Osteoblast (primary cell): Measurements from ENCODE around the gene TCF12. TPM values are rescaled to one million over a fixed set of nuclear protein-coding genes. Genes with fewer than 3 reads are reported as not detected.

Source experiments
- DNase-seq: peaks from one replicate; pipeline ENCODE4 v3.0.0; 2011; ENCODE audit warnings: low spot score, mixed read lengths; ENCODE audit not compliant: insufficient read length; ENCODE audit errors: missing footprints
- H2AFZ ChIP-seq: 2 replicates; pipeline ENCODE4 v1.6.0; 2011; ENCODE audit warnings: mild to moderate bottlenecking, low read length
- H3K27ac ChIP-seq: 2 replicates; pipeline ENCODE4 v1.5.1; 2011; ENCODE audit warnings: mild to moderate bottlenecking, low read depth, low read length, moderate library complexity
- H3K27me3 ChIP-seq: 2 replicates; pipeline ENCODE4 v1.6.0; 2012; ENCODE audit warnings: mild to moderate bottlenecking, control low read depth, inconsistent platforms, low read length, moderate library complexity; ENCODE audit not compliant: insufficient read depth
- H3K36me3 ChIP-seq: 2 replicates; pipeline ENCODE4 v1.5.1; 2011; ENCODE audit warnings: mild to moderate bottlenecking, low read length, control low read depth, moderate library complexity; ENCODE audit not compliant: insufficient read depth
- H3K4me1 ChIP-seq: 2 replicates; pipeline ENCODE4 v1.5.1; 2011; ENCODE audit warnings: mild to moderate bottlenecking, low read length, control low read depth, moderate library complexity; ENCODE audit not compliant: insufficient read depth
- H3K4me2 ChIP-seq: 2 replicates; pipeline ENCODE4 v1.6.0; 2011; ENCODE audit warnings: mild to moderate bottlenecking, low read length; ENCODE audit not compliant: insufficient read depth
- H3K4me3 ChIP-seq: fragments of 200-600 bp; sonication (generic); 3 replicates; pipeline ENCODE4 v1.5.1; 2012; ENCODE audit warnings: mild to moderate bottlenecking, low read length, inconsistent platforms; ENCODE audit not compliant: insufficient read depth
- H3K79me2 ChIP-seq: 2 replicates; pipeline ENCODE4 v1.6.0; 2012; ENCODE audit warnings: mild to moderate bottlenecking, low read length, control low read depth, inconsistent platforms; ENCODE audit not compliant: insufficient read depth
- H3K9me3 ChIP-seq: 2 replicates; pipeline ENCODE4 v1.5.1; 2011; ENCODE audit warnings: low read depth, low read length, control low read depth
- H4K20me1 ChIP-seq: 2 replicates; pipeline ENCODE4 v1.6.0; 2012; ENCODE audit warnings: mild to moderate bottlenecking, low read length, control low read depth; ENCODE audit not compliant: insufficient read depth
- CTCF ChIP-seq: IDR thresholded peaks from 2 replicates; pipeline ENCODE4 v1.5.1; 2011; ENCODE audit warnings: mild to moderate bottlenecking, low read depth, low read length, moderate library complexity; ENCODE audit errors: extremely low read depth
- total RNA-seq: library from RNA; depleted of rRNA; stranded (reverse); fragments of >200 nt; gene quantifications from 2 replicates; pipeline ENCODE4 v1.2.3, GENCODE V29; 2012

The TCF12 gene
- total RNA-seq, 1 donor, result 86.5 TPM

GRCh38 chr15:57314221-57314620 is 395.8 kb downstream of the TCF12 start:
- H3K27ac ChIP-seq, result no peak overlapping the region
- H3K79me2 ChIP-seq, result no peaks in the 10 kb centered on the region
- no peaks in the 10 kb centered on the region for H3K9me3 ChIP-seq
- no peak for TF ChIP-seq CTCF
- H3K4me1 ChIP-seq, result no peaks in the 10 kb centered on the region
- no peak overlapping the region for H3K4me3 ChIP-seq
- no peaks in the 10 kb centered on the region for H3K36me3 ChIP-seq
- no peak overlapping the region for H3K4me2 ChIP-seq
- no peak for DNase-seq
- no peak overlapping the region for H2AFZ ChIP-seq
- H4K20me1 ChIP-seq, result no peaks in the 10 kb centered on the region
- H3K27me3 ChIP-seq, result no peaks in the 10 kb centered on the region

GRCh38 chr15:57316451-57316850 is 398.0 kb downstream of the TCF12 start:
- no peaks in the 10 kb centered on the region for H4K20me1 ChIP-seq
- no peak overlapping the region for H3K4me2 ChIP-seq
- no peak overlapping the region for H3K27ac ChIP-seq
- H3K4me1 ChIP-seq, result peaks cover 13% of the 10 kb centered on the region
- DNase-seq, result no peak
- no peak overlapping the region for H3K4me3 ChIP-seq
- H3K79me2 ChIP-seq, result no peaks in the 10 kb centered on the region
- H2AFZ ChIP-seq, result no peak overlapping the region
- H3K9me3 ChIP-seq, result no peaks in the 10 kb centered on the region
- H3K27me3 ChIP-seq, result no peaks in the 10 kb centered on the region
- no peak for TF ChIP-seq CTCF
- H3K36me3 ChIP-seq, result no peaks in the 10 kb centered on the region

- DNase-seq, result no peak
- H2AFZ ChIP-seq, result no peak overlapping the region
- TF ChIP-seq CTCF, result no peak
- no peaks in the 10 kb centered on the region for H3K27me3 ChIP-seq
- no peaks in the 10 kb centered on the region for H3K9me3 ChIP-seq
- H3K79me2 ChIP-seq, result no peaks in the 10 kb centered on the region
- H3K4me1 ChIP-seq, result peaks cover 18% of the 10 kb centered on the region
- no peaks in the 10 kb centered on the region for H3K36me3 ChIP-seq
- no peaks in the 10 kb centered on the region for H4K20me1 ChIP-seq
- no peak overlapping the region for H3K27ac ChIP-seq
- no peak overlapping the region for H3K4me3 ChIP-seq
- H3K4me2 ChIP-seq, result no peak overlapping the region
Observed at GRCh38 chr15:57319226-57319918, 400.9 kb downstream of the TCF12 start.

GRCh38 chr15:57319919-57320560 is 401.6 kb downstream of the TCF12 start:
- Histone ChIP-seq H2AFZ (peak overlapping the region; percentile 83), H3K27ac (peak overlapping the region; percentile 75)

More at GRCh38 chr15:57319919-57320560, 401.6 kb downstream of the TCF12 start:
- H3K4me1 ChIP-seq, result peaks cover 18% of the 10 kb centered on the region
- H3K4me3 ChIP-seq, result no peak overlapping the region
- no peaks in the 10 kb centered on the region for H3K9me3 ChIP-seq
- H3K36me3 ChIP-seq, result no peaks in the 10 kb centered on the region
- TF ChIP-seq CTCF, result no peak
- H3K27me3 ChIP-seq, result no peaks in the 10 kb centered on the region
- no peak for DNase-seq
- H4K20me1 ChIP-seq, result no peaks in the 10 kb centered on the region
- H3K79me2 ChIP-seq, result no peaks in the 10 kb centered on the region
- no peak overlapping the region for H3K4me2 ChIP-seq
